Measurements from ENCODE around the gene GUCY2D. TPM values are rescaled to one million over a fixed set of nuclear protein-coding genes. Genes with fewer than 3 reads are reported as not detected.
A peak's percentile ranks its signal among the peaks of the same experiment; 100 is the strongest.
"Not testable (repeated sequence)": the region's sequence is repeated elsewhere in the genome, so short reads cannot be mapped to it uniquely, and the experiment has no call there.

GUCY2D gene
- not detected in 2 replicates for total RNA-seq (2014; rRNA removed; shearing (Covaris generic))

DNA sequence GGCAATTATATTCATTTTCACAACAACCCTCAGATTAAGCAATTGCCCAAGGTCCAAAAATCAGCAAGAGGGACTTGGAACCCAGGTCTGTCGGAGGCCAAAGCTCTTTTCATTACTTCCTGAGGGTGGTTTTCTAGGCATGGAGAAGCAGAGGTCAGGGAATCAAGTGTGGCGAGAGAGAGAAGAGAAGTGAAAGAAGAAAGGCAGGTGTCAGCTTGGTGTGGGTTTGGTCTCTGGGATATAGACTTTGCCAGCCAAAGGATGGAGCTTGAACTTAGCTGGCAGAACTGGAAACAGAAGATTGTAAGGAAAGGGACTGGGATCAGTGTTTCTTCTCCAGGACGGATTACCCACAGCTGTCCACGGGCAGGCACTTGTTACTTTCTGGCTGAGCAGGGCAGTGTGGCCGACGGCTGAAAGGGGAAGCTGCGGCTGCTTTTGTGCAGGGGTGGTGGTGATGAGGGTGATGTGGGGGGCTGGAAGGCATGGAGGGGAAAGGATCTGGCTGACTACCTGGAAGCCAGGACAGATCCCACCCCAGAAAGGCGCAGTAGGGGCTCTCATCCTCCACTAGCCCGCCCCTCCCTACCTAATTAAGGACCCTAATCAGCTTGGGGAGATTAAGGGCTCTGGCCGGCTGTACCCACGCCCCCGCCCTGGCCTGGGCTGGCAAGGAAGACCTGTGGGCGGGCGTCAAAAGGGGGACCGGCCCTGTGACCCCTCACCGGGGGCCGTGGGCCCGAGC lies at the start of gene GUCY2D:
TSS of gene GUCY2D (plus strand) at position 640 of the 745 bp plus-strand sequence. CDS start 433 bp downstream, outside the sequence.
- DNase-seq (ENCODE audit: low spot score) = no peak

DNA sequence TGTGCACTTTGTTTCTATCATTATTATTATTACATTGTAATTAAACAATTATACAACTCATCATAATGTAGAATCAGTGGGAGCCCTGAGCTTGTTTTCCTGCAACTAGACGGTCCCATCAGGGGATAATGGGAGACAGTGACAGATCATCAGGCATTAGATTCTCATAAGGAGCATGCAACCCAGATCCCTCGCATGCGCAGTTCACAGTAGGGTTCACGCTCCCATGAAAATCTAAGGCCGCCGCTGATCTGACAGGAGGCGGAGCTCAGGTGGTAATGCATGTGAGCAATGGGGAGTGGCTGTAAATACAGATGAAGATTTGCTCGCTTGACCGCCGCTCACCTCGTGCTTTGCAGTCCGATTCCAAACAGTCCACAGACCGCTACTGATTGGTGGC lies 49.1 kb upstream of the GUCY2D start:
- DNase-seq (ENCODE audit: low spot score) = not testable (repeated sequence)

DNA sequence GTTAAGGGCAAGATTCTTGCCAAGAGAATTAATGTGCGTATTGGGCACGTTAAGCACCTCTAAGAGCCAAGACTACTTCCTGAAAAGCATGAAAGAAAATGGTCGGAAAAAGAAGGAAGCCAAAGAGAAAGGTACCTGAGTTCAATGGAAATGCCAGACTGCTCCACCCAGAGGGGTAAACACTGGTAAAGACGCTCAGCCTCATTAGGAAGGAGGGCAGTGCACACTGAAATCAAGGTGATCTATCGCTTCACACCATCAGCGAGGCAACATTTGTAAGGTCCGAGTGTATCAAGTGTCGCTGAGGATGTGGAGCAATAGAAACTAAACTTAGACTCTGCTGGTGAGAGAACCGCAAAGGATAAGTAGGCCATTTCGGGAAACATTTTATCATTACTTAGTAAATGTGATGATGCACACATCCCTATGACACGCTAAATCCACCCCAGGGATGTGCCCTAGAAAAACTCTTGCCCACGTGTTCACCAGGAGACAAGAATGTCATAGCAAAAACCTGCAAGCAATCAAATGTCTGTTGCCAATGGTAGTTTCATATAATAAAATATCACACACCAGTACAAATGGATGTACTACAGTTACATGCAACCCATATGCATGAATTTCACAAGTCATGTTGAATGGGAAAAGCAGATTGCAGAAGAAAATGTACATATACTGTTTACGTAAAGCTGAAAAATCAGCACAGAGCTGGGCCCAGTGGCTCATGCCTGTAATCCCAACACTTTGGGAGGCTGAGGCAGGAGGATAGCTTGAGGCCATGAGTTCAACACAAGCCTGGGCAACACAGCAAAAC lies 46.8 kb upstream of the GUCY2D start:
- no peak for DNase-seq (ENCODE audit: low spot score)

DNA sequence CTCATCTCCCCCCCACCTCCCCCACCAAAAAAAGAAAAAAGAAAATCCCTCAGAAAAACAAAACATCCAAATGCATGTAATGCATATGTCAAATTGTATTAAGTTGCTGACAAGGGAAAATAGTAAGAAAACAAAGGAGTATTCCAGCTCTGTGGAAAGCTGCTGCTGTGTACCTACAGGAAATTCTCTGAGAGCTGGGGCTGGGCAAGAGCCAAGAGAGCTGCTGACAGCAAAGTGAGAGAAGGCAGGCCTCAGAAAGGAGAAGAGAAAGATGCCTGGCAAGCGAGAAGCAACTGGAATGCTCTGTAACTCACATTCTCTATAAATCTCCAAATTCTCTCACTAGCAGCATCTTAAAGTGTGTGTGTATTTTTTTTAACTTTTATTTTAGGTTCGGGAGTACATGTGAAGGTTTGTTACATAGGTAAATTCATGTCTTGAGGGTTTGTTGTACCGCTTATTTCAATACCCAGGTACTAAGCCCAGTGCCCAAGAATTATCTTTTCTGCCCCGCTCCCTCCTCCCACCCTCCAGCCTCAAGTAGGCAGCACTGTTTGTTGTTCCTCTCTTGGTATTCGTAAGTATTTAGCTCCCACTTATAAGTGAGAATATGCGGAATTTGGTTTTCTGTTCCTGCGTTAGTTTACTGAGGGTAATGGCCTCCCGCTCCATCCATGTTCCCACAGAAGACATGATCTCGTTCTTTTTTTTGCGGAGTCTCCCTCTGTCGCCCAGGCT lies 46.0 kb upstream of the GUCY2D start:
- DNase-seq (ENCODE audit: low spot score) = no peak

DNA sequence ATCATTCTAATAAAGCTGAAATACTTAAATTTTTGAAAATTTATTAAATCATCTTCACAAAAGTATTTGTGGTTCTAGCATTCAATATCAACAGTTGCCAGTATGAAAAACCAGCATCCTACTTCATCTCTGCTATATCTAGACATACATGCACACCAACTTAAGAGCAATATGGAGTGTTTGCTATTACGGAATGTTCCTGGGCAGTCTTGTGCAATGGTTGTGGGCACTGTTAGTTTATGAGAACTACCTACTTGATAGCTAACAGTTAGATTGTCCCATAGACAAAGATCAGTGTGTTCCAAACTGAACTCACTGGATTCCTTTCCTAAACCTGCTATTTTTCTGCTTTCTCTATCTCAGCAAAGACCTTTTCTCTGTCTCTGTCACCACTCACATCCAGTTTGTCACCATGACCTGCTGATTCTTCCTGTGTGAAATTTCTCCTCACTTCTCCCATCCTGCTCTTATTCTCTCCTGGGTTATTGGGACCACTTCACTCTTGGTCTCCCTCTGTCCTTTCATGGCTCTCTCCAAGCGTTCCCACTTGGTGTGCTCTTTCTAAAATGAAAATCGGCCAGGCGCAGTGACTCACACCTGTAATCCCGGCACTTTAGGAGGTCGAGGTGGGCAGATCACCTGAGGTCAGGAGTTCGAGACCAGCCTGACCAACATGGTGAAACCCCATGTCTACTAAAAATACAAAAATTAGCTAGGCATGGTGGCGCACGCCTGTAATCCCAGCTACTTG lies 42.7 kb upstream of the GUCY2D start:
- DNase-seq (ENCODE audit: low spot score) = no peak

DNA sequence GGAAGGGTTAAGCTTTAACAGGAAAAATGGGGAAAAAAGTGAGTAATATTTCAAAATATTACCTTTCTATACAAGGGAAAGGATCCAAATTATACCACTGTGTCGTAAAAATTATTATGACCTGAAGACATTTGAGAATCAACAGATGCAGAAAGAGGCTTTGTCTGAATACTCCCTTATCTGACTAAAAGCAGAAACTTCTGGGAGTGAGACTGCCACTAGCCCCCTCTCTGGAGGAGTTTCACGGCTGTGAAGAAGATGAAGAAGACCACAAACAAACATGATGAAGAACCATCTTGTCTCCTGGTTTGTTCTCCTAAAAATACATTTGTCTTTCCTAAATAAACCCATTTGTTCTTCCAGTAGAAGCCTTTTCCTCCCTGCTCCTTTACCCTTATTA lies 41.0 kb upstream of the GUCY2D start:
- no peak for DNase-seq (ENCODE audit: low spot score)

DNA sequence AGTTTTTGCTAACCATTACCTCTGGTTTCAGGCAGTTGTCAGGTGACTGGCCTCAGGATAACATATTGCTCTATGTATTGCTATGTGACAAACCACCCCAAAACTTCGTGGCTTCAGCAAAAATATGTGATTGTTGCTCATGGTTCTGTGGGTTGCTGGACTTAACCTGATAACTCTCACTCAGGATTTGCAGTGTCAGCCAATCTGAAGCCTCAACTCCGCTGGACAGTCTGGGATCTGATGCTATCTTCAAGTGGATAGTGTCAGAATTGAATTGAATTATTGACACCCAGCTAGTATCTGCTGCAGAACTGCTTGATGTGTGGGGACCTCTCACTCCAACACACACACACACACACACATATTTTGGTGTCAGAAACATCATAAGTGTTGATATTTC lies 34.7 kb upstream of the GUCY2D start:
- DNase-seq (ENCODE audit: low spot score) = no peak

DNA sequence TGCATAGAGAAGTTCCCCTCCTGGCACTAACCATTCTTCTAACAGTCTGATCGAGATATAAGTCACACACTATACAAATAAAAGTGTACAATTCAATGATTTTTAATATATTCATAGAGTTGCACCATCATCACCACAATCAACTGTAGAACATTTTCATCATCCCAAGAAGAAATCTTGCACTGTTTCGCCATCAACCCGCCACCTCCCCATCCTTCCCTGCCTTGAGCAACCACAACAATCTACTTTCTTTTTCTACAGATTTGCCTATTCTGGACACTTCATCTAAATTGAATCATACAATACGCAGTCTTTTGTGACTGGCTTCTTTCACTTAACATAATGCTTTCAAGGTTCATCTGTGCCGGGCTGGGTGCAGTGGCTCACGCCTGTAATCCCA lies 33.0 kb upstream of the GUCY2D start:
- DNase-seq (ENCODE audit: low spot score) = no peak

DNA sequence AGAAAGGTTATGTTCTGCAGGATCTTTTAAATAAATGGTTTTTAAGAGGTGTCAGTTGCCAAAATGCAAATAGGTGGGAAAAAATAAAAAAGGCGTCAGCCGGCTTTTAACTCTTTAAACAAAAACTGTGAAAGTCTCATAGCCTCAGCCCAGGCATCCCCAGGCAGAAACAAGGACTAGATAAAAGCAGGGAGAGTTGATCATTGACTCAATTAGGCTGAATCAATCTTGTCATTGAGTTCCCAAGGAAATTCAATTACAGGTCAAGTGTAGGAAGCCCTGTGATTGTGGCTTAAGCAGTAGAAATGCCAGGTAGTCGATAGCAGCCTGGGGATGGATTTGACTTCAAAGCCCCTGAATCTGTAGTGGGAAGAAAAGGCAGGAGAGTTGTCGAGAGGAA lies 30.8 kb upstream of the GUCY2D start:
- DNase-seq (ENCODE audit: low spot score) = no peak

DNA sequence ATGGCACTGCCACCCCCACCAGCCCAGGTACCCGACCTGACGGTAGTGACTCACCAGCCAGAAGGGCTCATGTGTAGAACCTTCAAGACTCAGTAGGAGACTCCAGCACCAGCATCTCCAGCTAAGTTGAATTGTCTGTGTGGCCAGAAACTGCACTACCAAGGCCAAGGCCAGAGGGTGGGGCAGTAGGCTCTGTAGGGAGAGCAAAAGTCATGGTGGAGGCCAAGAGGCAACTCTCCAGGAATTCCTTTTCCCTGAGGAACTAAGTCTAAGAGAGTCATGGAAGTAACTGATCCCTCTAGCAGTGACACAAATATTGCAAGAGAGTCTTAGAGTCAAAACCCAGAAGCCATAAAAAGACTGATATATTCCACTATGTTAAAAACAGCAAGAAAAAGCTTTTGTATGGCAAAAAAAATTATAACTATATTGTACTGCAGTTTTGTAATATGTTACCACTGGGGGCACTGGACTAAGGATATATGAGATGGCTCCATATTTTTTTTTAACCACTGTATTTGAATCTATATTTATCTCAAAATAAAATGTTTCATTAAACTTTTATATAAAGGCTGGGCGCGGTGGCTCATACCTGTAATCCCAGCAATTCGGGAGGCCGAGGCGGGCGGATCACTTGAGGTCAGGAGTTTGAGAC lies 30.2 kb upstream of the GUCY2D start:
- no peak for DNase-seq (ENCODE audit: low spot score)

DNA sequence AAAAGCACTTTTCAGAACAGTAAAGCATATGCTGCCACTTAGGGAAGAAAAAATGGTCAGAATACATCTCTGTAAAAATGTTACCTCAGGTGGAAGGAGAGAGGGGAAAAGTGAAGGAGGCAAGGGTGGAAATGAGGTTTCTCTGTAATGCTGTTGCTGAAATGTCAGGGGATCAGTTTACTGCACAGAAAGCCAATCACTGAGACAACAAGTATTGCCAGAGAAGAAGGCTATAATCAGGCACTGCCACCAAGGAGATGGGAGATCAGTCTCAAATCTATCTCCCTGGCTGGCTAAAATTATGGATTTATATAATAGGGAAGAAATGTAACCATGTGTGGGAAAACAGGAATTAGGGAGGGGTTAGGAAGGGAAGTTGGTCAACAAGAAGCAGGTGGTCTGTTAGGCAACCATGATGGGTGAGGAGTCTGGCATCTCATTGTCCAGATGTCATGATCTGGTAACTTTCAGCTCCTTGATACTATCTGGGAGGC lies 27.7 kb upstream of the GUCY2D start:
- DNase-seq (ENCODE audit: low spot score) = no peak

DNA sequence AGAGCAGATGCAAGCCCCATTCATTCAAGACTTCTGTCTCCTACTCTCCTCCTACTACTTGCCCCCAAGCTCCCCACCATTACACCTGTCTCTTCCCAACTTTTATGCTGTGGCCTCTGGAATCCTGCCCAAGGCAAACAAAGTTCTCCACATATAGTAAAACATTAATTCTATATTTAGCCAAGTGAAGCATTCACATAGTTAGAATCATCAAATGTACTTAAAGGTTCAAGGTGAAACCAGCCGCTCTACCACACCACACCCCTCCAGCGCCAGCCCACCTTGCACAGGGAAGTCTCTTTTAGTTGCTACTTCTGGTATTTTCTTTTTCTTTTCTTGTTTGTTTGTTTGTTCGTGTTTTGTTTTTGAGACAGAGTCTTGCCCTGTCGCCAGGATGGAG lies 25.4 kb upstream of the GUCY2D start:
- DNase-seq (ENCODE audit: low spot score) = no peak

DNA sequence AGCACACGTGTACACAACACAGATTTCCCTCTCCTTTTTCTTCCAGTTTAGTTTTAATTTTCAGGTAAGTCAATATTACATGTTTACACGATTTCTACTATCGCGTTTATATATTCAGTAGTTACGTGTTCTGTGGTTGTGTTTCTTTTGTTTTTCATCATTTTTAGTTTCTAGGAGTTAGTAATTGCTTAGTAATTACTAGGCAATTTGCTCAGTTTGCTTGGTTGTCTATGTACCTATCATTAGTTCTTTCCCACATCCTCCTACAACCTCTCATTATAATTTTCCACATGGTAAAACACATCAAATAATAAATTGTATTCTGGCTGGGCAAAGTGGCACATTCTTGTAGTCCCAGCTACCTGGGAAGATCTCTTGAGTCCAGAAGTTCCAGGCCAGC lies 24.6 kb upstream of the GUCY2D start:
- no peak for DNase-seq (ENCODE audit: low spot score)

DNA sequence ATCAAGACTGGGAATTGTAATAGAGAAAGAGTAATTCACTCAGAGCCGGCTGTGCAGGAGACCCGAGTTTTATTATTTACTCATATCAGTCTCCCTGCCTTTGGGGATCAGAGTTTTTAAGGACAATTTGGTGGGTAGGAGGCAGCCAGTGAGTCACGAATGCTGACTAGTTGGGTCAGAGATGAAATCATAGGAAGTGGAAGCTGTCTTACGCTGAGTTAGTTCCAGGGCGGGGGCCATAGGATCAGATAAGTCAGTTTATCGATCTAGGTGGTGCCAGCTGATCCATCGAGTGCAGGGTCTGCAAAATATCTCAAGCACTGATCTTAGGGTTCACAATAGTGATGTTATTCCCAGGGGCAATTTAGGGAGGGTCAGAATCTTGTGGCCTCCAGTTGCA lies 20.2 kb upstream of the GUCY2D start:
- DNase-seq (ENCODE audit: low spot score) = peak; percentile 72

DNA sequence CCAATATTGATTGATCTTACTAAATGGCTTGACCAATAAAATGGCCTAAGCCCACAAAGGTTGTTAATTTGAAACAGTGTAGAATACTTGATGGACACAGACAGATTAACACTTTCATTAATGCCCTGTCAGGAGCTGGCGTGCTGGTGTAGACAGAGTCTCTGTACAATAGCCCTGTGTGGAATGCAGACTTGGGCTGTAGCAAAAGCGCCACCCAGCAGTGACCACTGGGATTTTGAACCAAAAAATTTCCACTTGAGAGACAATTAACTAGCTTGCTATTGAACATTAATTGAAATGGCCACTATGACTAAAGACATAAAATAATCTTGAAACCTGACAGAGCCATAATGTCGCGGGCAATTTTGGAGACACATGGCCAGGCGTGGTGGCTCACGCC lies 19.7 kb upstream of the GUCY2D start:
- DNase-seq (ENCODE audit: low spot score) = peak; percentile 42

DNA sequence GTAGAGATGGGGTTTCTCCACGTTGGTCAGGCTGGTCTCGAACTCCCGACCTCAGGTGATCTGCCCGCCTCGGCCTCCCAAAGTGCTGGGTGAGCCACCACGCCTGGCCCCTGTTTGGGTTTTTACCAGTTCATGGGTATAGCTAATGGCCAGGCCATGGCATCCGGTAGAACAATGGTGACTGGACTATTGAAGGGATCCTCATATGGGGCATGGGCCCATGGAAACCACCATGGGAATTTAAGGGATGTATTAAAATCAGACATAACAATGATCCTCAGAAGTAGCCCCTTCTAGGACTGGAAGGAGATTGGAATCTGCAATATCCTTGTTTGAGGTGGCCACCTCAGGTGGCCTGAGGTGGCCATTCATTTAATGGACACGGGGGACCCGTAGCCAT lies 17.5 kb upstream of the GUCY2D start:
- DNase-seq (ENCODE audit: low spot score) = no peak

DNA sequence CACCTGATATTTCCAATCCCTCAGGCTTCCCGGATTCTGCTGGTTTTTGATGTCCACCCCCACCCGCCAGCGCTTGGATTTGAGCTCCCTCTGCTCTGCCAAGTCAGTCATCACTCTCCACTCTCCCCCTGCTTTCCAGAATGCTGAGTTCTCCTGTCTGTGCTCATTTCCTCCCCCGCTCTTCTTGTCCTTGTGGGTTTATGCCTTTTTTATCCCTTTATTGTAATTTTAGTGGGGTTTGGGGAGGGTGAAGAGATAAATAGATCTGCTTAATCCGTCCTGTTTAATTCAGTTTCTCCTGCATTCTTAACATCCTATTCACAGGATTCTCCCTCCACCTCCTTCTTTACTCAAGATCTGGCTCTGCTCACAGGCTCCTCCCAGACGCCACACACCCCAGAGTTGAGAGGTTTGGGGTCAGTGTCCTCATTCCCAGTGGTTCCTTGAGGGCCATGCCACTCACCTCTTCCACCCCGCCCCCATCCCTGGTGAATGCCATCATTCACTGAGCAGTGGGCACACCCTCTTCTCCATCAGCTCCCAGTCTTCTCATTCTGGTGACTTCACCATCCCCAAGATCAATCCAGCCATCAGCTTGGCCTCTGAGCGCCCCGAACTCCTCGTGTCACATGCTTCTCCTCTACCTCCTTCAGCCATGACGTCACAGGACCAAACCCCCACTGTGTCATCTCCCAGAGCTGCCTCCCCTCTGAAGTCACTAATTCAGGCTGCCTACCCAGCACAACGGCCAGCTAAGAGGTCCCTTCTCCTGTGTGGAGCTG lies 15.1 kb upstream of the GUCY2D start:
- no peak for DNase-seq (ENCODE audit: low spot score)

DNA sequence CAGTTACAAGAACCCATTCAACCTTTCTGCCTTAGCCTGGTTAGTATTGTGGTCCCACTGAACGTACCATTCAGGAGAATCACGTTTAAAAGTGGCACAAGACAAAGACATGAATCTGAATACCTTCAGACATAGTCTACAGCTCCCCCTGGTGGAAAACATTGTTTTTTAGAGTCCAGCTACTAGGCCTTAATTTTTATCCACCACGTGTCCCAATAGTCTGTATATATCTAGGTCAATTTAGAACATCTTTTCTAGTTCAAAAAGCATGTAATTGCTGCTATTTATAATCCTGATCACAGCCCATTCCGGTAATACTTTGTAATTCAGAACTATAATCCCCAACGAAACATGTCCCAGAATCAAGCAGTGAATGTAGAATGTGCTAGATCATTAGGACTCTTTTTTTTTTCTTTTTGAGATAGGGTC lies 13.7 kb upstream of the GUCY2D start:
- DNase-seq (ENCODE audit: low spot score) = peak; percentile 85

DNA sequence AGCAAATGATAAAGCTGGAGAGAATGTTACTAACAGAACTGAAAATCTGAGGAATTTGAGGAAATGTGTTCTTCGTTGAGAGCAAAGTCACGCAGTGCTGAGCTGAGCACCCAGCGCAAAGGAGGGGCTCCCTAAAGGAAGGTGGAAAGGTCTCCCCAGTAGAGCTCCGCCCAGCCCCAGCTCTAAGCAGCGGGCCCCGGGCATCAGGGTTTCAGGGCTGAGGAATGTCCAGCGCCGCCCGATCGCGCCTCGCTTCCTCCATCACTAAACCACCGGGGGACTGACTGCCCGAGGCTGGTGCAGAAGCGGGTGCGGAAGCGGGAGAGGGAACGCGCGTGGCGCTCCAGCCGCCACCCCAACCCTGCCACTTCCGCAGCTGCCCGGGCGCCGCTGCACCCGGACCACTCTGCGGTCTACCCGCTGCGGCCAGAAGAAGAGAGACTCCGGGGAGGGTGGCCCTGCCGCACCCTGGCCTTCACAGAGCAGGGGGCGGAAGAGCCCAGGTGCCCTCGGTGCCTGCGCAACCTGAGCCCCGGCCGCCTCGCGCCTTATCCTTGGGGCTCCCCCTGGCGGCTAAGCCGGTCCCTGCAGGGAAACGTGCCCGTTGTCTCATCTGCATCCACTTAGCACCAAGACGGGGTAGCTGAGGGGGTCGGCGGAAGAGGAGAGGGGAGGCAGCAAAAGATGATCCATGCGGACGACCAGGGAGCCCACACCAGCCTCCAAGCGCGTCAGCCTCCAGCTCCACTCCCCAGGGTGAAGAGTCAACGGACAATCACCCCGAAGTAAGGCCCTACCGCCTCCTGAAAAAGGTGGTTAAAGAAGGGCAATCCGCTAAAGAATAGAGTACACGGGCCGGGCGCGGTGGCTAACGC lies 12.4 kb upstream of the GUCY2D start:
- DNase-seq (ENCODE audit: low spot score) = peak; percentile 63
